ENCODE measurements around the gene CCR7.
"Not testable (repeated sequence)": the region's sequence is repeated elsewhere in the genome, so short reads cannot be mapped to it uniquely, and the experiment has no call there.

CCR7 gene

GRCh38 chr17:40548982-40549685 is 16.1 kb downstream of the CCR7 start:
- no peak for DNase-seq

DNA sequence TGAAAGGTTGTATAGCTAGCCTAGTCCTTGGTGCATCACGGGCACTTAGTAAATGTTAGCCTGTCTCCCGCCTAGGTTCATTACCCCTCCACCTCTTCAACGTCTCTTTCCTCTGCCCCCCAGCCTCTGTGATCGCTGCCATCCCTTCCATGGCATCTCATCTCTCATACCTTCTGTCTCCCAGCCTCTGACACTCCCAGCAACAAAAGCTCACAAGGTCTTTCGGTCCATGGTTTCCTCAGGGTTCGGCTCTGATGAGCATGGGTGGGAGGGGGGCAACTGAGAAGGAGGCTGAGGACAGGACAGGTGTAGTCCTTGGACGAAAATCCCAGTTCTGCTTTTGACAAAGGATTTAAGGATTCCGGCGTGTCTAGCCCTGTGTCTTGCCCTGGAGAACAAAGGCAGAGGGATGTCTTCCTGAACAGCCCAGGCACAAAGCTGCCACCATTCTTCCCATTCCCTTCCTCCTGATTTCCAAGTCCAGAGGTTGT is 16.7 kb downstream of the CCR7 start:
- DNase-seq: no peak

DNA sequence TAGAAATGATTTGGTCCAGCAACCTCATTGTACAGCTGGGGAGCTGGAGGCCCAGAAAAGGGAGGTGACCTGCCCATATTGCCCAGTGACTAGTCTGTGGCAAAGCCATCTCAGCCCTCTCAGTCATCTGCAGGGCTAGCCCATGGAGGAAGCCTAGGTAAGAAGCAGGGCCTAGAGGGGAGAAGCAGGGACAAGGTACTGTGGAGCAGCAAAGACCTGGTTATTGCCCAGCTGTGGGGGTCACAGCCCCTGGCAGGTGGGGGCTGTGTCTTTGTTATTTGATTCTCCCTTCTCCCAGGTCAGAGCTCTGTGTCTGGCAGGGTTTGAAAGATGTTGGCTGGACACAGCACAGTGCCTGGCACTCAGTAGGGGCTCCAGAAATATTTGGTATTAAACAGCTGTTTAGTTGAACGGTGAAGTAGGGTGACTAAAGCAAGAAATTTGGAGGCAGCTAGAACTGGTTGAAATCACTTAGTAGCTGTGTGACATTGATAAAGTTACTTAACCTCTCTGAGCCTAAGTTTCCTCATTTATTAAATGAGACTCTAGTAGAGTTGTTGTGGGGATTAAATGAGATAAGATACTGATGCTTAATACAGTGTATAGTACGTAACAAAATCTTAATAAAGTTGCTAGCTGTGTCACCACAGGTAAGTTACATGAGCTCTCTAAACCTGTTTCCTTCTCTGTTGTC is 17.3 kb downstream of the CCR7 start:
- no peak for DNase-seq

- DNase-seq: peak; percentile 70
Observed at GRCh38 chr17:40547079-40547784, 18.0 kb downstream of the CCR7 start.

- DNase-seq: not testable (repeated sequence)
Observed at GRCh38 chr17:40546497-40546896, 18.8 kb downstream of the CCR7 start.

- DNase-seq: no peak
Observed at GRCh38 chr17:40545660-40546059, 19.6 kb downstream of the CCR7 start.

GRCh38 chr17:40542558-40543411 is 22.5 kb downstream of the CCR7 start:
- DNase-seq: peak; percentile 61

GRCh38 chr17:40541873-40542557 is 23.3 kb downstream of the CCR7 start:
- DNase-seq: no peak

DNA sequence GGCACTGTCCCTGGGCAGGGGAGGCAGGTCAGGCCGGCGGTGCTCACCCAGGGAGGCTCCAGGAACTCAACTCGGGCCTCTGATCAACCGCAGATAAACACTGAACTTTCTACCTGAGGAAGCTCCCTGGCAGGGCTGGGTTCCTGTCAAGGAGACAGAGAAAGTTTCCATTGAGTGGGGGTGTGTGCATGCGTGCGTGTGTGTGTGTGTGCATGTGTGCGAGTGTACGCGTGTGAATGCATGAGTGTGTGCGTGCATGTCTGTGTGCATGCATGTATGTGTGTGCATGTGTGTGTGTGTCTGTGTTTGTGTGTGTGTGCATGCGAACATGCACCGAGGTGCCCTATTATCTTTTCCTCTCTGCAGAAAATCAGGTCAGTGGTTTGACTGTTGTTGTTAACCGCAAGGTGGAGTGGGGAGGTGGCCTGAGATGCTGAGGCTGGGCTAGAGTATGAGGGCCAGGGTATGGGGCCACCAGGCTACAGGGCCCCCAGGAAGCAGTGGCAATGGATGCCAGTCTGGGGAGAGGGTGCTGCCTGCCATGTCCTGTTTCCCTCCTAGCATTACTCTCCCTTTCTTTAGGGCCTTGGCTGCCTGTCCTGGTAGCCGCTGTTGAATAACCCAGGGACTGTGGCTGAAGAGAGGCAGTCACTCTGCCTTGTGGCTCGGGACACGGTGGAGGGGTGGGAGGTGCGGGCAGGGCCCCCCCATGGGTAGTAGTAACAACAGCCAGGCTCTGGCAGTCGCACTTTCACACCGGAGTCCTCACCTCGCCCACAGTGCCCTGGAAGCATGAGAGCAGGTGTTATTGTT is 24.0 kb downstream of the CCR7 start:
- DNase-seq: peak; percentile 65

- no peak for DNase-seq
Observed at GRCh38 chr17:40540448-40540847, 24.8 kb downstream of the CCR7 start.

- DNase-seq: no peak
Observed at GRCh38 chr17:40539711-40540411, 25.4 kb downstream of the CCR7 start.

- DNase-seq: no peak
Observed at GRCh38 chr17:40538936-40539705, 26.2 kb downstream of the CCR7 start.

GRCh38 chr17:40538019-40538935 is 27.0 kb downstream of the CCR7 start:
- DNase-seq: no peak

GRCh38 chr17:40536295-40537171 is 28.7 kb downstream of the CCR7 start:
- DNase-seq: no peak

- DNase-seq: no peak
Observed at GRCh38 chr17:40535924-40536294, 29.4 kb downstream of the CCR7 start.

DNA sequence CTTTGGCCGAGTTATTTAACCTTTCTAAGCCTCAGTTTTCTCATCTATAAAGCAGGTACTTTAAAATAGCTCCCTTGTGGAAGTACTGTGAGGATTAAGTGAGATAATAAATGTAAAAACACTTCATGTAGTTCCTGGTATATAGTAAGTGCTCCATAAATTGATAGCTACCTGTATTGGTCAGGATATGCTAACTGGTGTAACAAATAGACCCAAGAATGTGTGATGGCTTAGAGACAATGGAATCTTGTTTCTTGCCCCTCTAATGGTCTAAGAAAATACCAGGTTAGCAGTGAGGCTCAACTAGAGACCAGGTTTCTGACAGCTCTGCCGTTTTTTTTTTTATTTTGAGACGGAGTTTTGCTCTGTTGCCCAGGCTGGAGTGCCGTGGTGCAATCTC is 29.8 kb downstream of the CCR7 start:
- no peak for DNase-seq

DNA sequence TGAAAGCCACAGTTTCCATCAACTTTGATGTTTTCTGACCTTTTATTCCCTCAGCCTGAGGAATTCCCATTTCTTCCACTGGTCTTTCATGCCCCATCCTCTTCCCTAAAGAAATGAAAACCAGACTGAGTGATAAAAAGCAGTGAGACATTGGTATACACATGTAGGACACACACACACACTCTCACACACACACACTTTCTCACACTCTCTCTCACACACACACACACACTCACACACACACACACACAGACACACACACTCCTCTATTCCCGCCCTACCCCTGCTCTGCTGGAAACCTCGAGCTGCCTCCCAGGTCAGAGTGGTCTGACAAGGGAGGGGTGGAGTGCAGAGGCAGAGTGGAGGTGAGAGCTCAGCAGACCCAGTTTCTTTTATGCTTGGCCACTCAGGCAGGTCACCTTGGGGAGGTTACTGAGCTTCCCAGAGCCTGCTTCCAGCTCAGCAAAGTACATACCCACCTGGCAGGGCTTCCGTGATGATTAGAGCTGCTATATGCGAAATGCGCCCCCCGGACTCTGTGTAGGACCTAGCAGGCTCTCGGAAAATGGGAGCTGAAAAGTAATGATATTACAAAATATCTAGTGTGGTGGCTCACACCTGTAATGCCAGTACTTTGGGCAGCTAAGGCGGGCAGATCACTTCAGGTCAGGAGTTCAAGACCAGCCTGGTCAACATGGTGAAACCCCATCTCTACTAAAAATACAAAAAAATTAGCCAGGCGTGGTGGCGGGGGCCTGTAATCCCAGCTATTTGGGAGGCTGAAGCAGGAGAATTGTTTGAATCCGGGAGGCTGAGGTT is 30.7 kb downstream of the CCR7 start:
- DNase-seq: no peak

Data from CD4-positive, alpha-beta T cell treated with Interferon gamma for 1 hour (primary cell).